GM21825 (cell line): Measurements from ENCODE around the gene ITGB1BP1.

Experiments
- ATAC-seq: cut with Tn5 transposase; IDR thresholded peaks from one replicate; pipeline ENCODE4 v1.9.1; 2021; ENCODE audit warnings: mild to moderate bottlenecking, moderate library complexity; ENCODE audit not compliant: unreplicated experiment

ITGB1BP1 gene

DNA sequence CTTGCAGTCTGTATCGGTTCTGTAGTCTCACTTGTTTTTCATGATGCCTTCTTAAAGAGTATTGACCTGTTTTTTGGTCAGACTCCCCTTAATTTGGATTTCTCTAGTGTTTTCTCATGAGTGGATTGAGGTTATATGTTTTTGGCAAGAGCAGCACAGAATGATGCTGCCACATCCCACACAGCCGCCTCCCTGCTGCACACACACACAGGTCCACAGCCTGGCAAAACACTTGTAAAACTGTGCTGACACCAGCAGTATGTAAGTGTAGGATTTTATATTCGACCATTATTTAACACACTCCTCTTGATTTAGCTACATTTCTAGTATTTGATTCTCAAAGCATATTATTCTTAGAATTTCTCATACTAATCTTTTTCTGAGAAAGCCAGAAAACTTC is 68.1 kb downstream of the ITGB1BP1 start:
- ATAC-seq, result no peak

DNA sequence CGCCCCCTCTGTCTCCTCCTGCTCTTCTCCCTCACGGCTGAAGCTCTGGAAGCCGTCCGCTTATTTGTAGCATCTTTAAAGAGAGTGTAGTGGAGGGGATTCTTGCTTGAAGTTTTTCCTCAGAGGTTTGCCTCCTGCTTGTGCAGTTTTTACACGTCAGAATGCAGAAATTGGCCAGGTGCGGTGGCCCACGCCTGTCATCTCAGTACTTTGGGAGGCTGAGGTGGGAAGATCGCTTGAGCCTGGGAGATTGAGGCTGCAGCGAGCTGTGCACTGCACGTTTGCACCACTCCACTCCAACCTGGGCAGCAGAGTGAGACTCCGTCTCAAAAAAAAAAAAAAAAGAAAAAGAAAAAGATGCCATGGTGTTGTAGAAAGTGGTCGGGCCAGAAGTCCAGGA is 69.0 kb downstream of the ITGB1BP1 start:
- ATAC-seq, result no peak
